PC-3 (cell line): ENCODE data around the gene PTPRN2. TPM values are rescaled to one million over a fixed set of nuclear protein-coding genes. Genes with fewer than 3 reads are reported as not detected.

Source experiments
- ATAC-seq: fragments of 200-7000 bp; cut with Tn5 transposase; 2 replicates; pipeline ENCODE4 v1.9.1; 2020; ENCODE audit warnings: mild to moderate bottlenecking, moderate library complexity
- BruUV-seq: library from RNA; stranded (reverse); fragments of 400-500 nt; replicated peaks from 2 replicates; lab custom pipeline; 2021; lab: Mats Ljungman, UMichigan
- CTCF ChIA-PET: fragments of 300-600 bp; sonication (Branson Sonifier 250); formaldehyde crosslinking; loops from one replicate; lab custom pipeline; 2022; ENCODE audit warnings: antibody characterized with exemption; lab: Charles Lee
- POLR2A ChIA-PET: fragments of 300-600 bp; sonication (Branson Sonifier 250); formaldehyde crosslinking; loops from one replicate; lab custom pipeline; 2022; ENCODE audit warnings: antibody characterized with exemption; ENCODE audit not compliant: unreplicated experiment; lab: Charles Lee
- DNase-seq: peaks from one replicate; pipeline ENCODE4 v3.0.0-alpha.2; 2015
- H2AFZ ChIP-seq: fragments of 300-600 bp; sonication (generic); 2 replicates; pipeline ENCODE4 v1.6.0; 2016; ENCODE audit warnings: antibody characterized with exemption, low read length
- H3F3A ChIP-seq: fragments of 300-600 bp; sonication (generic); one replicate; pipeline ENCODE4 v1.6.0; 2017; ENCODE audit warnings: antibody characterized with exemption, low read length, control low read depth, mild to moderate bottlenecking; ENCODE audit not compliant: unreplicated experiment
- H3K27ac ChIP-seq: fragments of 300-600 bp; sonication (generic); 2 replicates; pipeline ENCODE4 v1.5.1; 2016; ENCODE audit warnings: mild to moderate bottlenecking, low read length
- H3K27me3 ChIP-seq: fragments of 300-600 bp; sonication (generic); 2 replicates; pipeline ENCODE4 v1.6.1; 2016; ENCODE audit warnings: low read length, mixed read lengths
- H3K36me3 ChIP-seq: fragments of 300-600 bp; sonication (generic); 2 replicates; pipeline ENCODE4 v1.6.1; 2016; ENCODE audit warnings: low read depth, mixed run types, low read length, mixed read lengths
- H3K4me1 ChIP-seq: fragments of 300-600 bp; sonication (generic); 2 replicates; pipeline ENCODE4 v1.5.1; 2016; ENCODE audit warnings: low read length; ENCODE audit not compliant: insufficient read depth
- H3K4me2 ChIP-seq: fragments of 300-600 bp; sonication (generic); 2 replicates; pipeline ENCODE4 v1.6.0; 2016; ENCODE audit warnings: low read length
- H3K4me3 ChIP-seq: fragments of 300-600 bp; sonication (generic); 2 replicates; pipeline ENCODE4 v1.5.1; 2016; ENCODE audit warnings: mild to moderate bottlenecking, low read length, mixed read lengths
- H3K79me2 ChIP-seq: fragments of 300-600 bp; sonication (generic); 2 replicates; pipeline ENCODE4 v1.6.1; 2017; ENCODE audit warnings: low read length, mixed read lengths
- H3K9ac ChIP-seq: fragments of 300-600 bp; sonication (generic); 2 replicates; pipeline ENCODE4 v1.6.0; 2016; ENCODE audit warnings: mild to moderate bottlenecking, low read length
- H3K9me2 ChIP-seq: fragments of 300-600 bp; sonication (generic); replicated peaks from 2 replicates; pipeline ENCODE4 v1.6.1; 2016; ENCODE audit warnings: mixed run types, low read length, mixed read lengths
- H3K9me3 ChIP-seq: fragments of 300-600 bp; sonication (generic); 2 replicates; pipeline ENCODE4 v1.6.1; 2016; ENCODE audit warnings: low read length, mixed read lengths
- H4K20me1 ChIP-seq: fragments of 300-600 bp; sonication (generic); 2 replicates; pipeline ENCODE4 v1.6.1; 2016; ENCODE audit warnings: low read length, mixed read lengths
- CTCF ChIP-seq: fragments of 300-600 bp; sonication (generic); conservative IDR thresholded peaks from 2 replicates; pipeline ENCODE4 v1.5.1; 2017; ENCODE audit warnings: antibody characterized with exemption, low read depth, mild to moderate bottlenecking, low read length
- EZH2 ChIP-seq: fragments of 300-600 bp; sonication (generic); IDR thresholded peaks from one replicate; pipeline ENCODE4 v1.6.1; 2017; ENCODE audit warnings: antibody characterized with exemption, mild to moderate bottlenecking, low read length; ENCODE audit not compliant: unreplicated experiment
- EZH2phosphoT487 ChIP-seq: fragments of 300-600 bp; sonication (generic); IDR thresholded peaks from 2 replicates; pipeline ENCODE4 v1.6.1; 2018; ENCODE audit warnings: mild to moderate bottlenecking, antibody characterized with exemption, low read length, borderline replicate concordance
- intact Hi-C: fragments of 100-400 bp; cut with micrococcal nuclease; formaldehyde crosslinking; loops from 2 replicates; pipeline ENCODE4 v1.9.0; 2023
- total RNA-seq: library from RNA; depleted of rRNA; stranded (reverse); fragments of >200 nt; gene quantifications from 2 replicates; pipeline ENCODE4 v1.2.3, GENCODE V29; 2014

PTPRN2 gene
- total RNA-seq, 1 experiment from 2014 or later = 3.2 TPM

- BruUV-seq = no TSS peak
- Histone ChIP-seq H3K4me1 (no peaks in the 10 kb centered on the region), H3K9me3 (no peaks in the 10 kb centered on the region), H4K20me1 (no peaks in the 10 kb centered on the region), H3K27me3 (peaks cover 30% of the 10 kb centered on the region), H3K9ac (no peak overlapping the region), H3K36me3 (no peaks in the 10 kb centered on the region), H3K9me2 (no peaks in the 10 kb centered on the region), H2AFZ (no peak overlapping the region), H3K4me3 (no peak overlapping the region), H3K27ac (no peak overlapping the region), H3K4me2 (no peak overlapping the region), H3K79me2 (no peaks in the 10 kb centered on the region), H3F3A (no peaks in the 10 kb centered on the region)
- intact Hi-C loops = no loop called here
- TF ChIP-seq EZH2phosphoT487 = no peak
- no peak for TF ChIP-seq EZH2
- TF ChIP-seq CTCF = no peak
- ATAC-seq (no peak), DNase-seq (no peak)
- POLR2A ChIA-PET = no interaction called here
- CTCF ChIA-PET = no interaction called here
Measured at GRCh38 chr7:158450476-158451124, 137.0 kb downstream of the PTPRN2 start.

GRCh38 chr7:158449942-158450341 lies 137.7 kb downstream of the PTPRN2 start:
- CTCF ChIA-PET = no interaction called here
- intact Hi-C loops = no loop called here
- H3K4me2 ChIP-seq = no peak overlapping the region
- no peaks in the 10 kb centered on the region for H3K4me1 ChIP-seq
- DNase-seq = no peak
- no peaks in the 10 kb centered on the region for H3F3A ChIP-seq
- POLR2A ChIA-PET = no interaction called here
- H3K27me3 ChIP-seq = peaks cover 30% of the 10 kb centered on the region
- no TSS peak for BruUV-seq
- no peak for ATAC-seq
- H3K9me2 ChIP-seq = no peaks in the 10 kb centered on the region
- no peaks in the 10 kb centered on the region for H4K20me1 ChIP-seq
- H3K9ac ChIP-seq = no peak overlapping the region
- TF ChIP-seq CTCF (no peak), EZH2 (no peak), EZH2phosphoT487 (no peak)
- H2AFZ ChIP-seq = no peak overlapping the region
- H3K36me3 ChIP-seq = no peaks in the 10 kb centered on the region
- H3K79me2 ChIP-seq = no peaks in the 10 kb centered on the region
- H3K27ac ChIP-seq = no peak overlapping the region
- no peaks in the 10 kb centered on the region for H3K9me3 ChIP-seq
- no peak overlapping the region for H3K4me3 ChIP-seq

- no peak for DNase-seq
- POLR2A ChIA-PET = no interaction called here
- BruUV-seq = no TSS peak
Measured at GRCh38 chr7:158449266-158449665, 138.4 kb downstream of the PTPRN2 start.

More at GRCh38 chr7:158449266-158449665, 138.4 kb downstream of the PTPRN2 start:
- no peak for ATAC-seq
- Histone ChIP-seq H3K9me3 (no peaks in the 10 kb centered on the region), H4K20me1 (no peaks in the 10 kb centered on the region), H3K9ac (no peak overlapping the region), H2AFZ (no peak overlapping the region), H3K36me3 (no peaks in the 10 kb centered on the region), H3K4me2 (no peak overlapping the region), H3K4me1 (no peaks in the 10 kb centered on the region), H3K9me2 (no peaks in the 10 kb centered on the region), H3K27ac (no peak overlapping the region), H3K27me3 (peaks cover 30% of the 10 kb centered on the region), H3K79me2 (no peaks in the 10 kb centered on the region), H3F3A (no peaks in the 10 kb centered on the region), H3K4me3 (no peak overlapping the region)
- TF ChIP-seq EZH2phosphoT487 (no peak), CTCF (no peak), EZH2 (no peak)
- CTCF ChIA-PET = no interaction called here
- intact Hi-C loops = no loop called here
